Kidney epithelial cell (primary cell): ENCODE measurements around the gene CAPN14. TPM values are rescaled to one million over a fixed set of nuclear protein-coding genes. Genes with fewer than 3 reads are reported as not detected.

Experiments
- DNase-seq: peaks from one replicate; pipeline ENCODE4 v3.0.0-alpha.2; 2010; ENCODE audit warnings: low read depth
- H3K27me3 ChIP-seq: 2 replicates; pipeline ENCODE4 v1.6.0; 2011; ENCODE audit warnings: low read length; ENCODE audit not compliant: control insufficient read depth, insufficient read depth
- H3K36me3 ChIP-seq: 2 replicates; pipeline ENCODE4 v1.5.1; 2011; ENCODE audit warnings: low read length; ENCODE audit not compliant: control insufficient read depth, insufficient read depth
- H3K4me3 ChIP-seq: 2 replicates; pipeline ENCODE4 v1.5.1; 2011; ENCODE audit warnings: low read depth, mild to moderate bottlenecking, control low read depth, low read length
- total RNA-seq: library from RNA; depleted of rRNA; stranded (reverse); fragments of >200 nt; gene quantifications from 2 replicates; pipeline ENCODE4 v1.2.3, GENCODE V29; 2015
- TF ChIP-seq, protein P1 (sequence below): IDR thresholded peaks from 2 replicates; pipeline ENCODE4 v1.5.1; 2011; ENCODE audit warnings: mild to moderate bottlenecking, moderate library complexity, low read length, control low read depth, inconsistent platforms; ENCODE audit not compliant: insufficient read depth, poor library complexity, severe bottlenecking

CAPN14 gene
- total RNA-seq, 1 donor from 2014 or later = 0.58 TPM

DNA sequence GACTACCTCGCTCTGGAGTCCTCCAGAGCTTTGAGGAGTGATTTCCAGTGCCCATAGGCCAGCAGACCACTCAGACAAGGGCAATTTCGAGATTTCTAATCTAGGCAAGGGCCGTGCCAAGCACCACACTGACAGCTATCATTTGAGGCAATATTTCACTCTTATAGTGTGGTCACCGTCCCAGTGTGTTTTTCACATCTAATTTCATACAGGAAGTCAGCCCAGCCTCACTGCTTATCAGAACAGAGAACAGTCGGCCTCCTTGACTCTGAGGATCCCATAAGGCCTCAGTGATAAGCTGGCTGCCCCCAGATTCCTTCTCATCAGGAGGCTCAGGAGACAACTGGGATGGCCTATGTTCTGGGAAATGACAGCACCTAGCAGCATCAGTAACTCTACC is 581 bp downstream of the CAPN14 start:
- no peaks in the 10 kb centered on the region for H3K36me3 ChIP-seq
- no peak for DNase-seq
- no peak overlapping the region for H3K4me3 ChIP-seq
- TF ChIP-seq, protein P1, sequence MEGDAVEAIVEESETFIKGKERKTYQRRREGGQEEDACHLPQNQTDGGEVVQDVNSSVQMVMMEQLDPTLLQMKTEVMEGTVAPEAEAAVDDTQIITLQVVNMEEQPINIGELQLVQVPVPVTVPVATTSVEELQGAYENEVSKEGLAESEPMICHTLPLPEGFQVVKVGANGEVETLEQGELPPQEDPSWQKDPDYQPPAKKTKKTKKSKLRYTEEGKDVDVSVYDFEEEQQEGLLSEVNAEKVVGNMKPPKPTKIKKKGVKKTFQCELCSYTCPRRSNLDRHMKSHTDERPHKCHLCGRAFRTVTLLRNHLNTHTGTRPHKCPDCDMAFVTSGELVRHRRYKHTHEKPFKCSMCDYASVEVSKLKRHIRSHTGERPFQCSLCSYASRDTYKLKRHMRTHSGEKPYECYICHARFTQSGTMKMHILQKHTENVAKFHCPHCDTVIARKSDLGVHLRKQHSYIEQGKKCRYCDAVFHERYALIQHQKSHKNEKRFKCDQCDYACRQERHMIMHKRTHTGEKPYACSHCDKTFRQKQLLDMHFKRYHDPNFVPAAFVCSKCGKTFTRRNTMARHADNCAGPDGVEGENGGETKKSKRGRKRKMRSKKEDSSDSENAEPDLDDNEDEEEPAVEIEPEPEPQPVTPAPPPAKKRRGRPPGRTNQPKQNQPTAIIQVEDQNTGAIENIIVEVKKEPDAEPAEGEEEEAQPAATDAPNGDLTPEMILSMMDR = no peak
- no peaks in the 10 kb centered on the region for H3K27me3 ChIP-seq

DNA sequence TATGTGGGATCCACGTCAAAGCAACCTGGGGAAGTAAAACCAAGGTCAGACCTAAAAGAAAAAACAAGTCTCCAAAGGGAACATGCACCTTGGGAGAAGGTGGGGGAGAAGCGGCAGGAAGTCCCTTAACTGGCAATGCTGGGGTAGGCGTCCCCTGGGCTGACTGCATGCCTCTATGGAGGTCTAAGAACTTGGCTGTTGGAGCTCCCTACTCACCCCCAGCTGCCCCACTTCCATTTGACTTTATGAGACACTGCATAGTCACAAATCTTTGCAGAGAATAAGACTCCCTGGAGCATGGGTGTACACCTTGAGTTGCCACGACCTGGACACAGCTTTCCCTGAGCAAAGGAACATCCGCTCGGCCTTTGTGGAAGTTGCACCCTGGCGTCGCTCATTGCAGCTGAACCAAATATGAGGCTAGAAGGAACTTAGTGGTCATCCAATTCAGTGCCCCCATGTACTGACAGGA is 2.8 kb downstream of the CAPN14 start:
- TF ChIP-seq, protein P1 = no peak
- Histone ChIP-seq H3K27me3 (no peaks in the 10 kb centered on the region), H3K4me3 (no peak overlapping the region), H3K36me3 (no peaks in the 10 kb centered on the region)
- no peak for DNase-seq

DNA sequence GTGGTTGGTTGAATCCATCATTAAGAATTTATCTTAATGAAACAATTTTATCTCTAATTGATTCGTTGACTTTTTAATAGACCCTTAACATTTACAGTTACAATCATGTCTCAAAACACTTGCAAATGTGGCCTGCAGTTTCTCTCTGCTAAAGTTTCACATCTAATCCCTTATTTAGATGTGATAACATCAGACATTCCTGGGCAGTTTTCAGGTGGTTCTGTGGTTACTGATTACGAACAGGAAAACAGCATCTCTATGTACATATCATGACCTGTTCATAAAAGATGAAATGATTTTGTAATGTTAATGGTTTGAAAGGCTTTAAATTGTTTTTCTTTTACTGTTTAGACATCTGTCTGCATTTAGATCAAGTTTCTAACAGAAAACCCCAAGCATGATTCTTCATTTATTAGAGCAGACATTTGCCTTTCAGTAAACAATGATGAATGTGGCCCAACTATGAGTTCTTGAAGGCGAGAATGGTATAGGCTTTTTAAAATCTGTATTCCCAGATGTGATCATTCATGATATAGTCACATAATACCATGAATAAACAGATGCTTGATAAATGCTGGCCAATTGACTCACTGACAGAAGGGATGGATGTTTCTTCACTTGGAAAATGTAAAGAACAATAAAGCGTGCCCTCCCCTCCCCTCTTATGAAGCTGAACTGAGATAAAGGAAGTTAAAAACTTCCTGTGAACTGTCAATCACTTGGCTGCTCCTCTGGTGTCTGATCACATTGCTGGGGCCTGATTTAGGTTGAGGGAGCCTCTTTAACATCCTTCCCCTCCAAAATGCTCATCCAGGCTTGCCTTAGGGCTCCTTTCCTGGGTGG is 3.5 kb downstream of the CAPN14 start:
- no peaks in the 10 kb centered on the region for H3K36me3 ChIP-seq
- TF ChIP-seq, protein P1 = no peak
- DNase-seq = no peak

DNA sequence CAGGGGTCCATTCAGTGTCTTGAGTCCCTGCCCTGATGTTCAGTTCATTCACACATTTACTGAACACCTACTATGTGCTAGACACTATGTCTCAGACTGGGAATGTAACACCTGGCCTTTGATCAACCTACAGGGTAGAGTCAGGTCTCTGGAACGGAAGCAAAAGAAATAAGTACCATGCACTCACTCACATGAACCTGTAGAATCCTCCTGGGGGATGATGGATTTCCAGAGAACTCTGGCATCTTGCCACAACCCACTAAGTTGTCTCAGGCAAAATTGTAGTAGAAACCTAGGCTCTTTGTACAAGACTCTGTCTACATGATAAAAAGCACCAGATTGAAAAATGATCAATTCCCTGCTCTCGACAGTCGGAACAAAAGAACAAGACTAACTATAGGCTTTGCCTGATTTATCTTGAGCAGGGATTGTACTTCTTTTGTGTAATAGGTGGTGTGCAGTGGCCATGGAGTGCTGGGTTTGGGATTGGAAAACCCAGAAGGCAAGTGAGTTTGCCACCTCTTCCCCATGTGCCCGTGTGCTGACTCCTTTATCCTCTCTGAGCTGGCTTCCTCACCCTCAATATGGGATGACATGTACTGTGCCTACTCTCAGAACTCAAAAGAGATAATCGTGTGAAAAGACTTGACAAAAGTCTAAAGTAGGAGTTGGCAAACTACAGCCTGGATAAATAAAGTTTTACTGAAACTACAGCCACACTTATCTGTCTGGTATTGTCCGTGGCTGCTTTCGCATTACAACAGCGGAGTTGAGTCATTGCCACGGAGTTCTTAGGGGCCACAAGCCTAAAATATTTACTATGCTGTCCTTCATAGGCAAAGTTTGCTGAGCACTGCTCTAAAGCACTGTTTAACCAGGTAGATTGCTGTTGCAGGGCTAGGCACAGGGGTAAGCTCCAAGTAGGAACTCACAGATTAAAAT is 4.4 kb downstream of the CAPN14 start:
- TF ChIP-seq, protein P1 = no peak
- DNase-seq = no peak
- H3K36me3 ChIP-seq = no peaks in the 10 kb centered on the region
- H3K4me3 ChIP-seq = no peak overlapping the region
- no peaks in the 10 kb centered on the region for H3K27me3 ChIP-seq

More for the DNA sequence above, 3.5 kb downstream of the CAPN14 start:
- no peaks in the 10 kb centered on the region for H3K27me3 ChIP-seq
- no peak overlapping the region for H3K4me3 ChIP-seq

DNA sequence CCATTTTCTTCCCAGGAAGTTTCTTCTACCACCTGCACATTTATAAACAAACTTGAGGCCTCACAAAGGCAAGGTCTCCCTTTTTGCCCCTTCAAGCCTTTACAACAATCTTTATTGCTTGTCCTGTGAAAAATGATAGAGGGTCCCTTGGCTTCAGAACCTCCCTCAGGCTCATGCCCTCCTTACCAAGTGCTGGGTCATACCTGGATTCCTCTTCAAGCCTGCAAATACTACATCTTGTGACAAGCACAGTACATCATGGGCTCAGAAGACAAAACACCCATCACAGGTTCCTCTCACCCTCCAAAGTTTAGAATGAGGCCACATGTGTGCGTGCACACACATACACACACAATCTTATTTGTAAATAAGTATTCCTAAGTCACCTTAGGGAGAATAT is 9.1 kb downstream of the CAPN14 start:
- H3K27me3 ChIP-seq = peaks cover 3% of the 10 kb centered on the region
- no peaks in the 10 kb centered on the region for H3K36me3 ChIP-seq
- no peak for DNase-seq
- TF ChIP-seq, protein P1 = no peak
- no peak overlapping the region for H3K4me3 ChIP-seq
